ENCODE measurements around the gene MYOM1. TPM values are rescaled to one million over a fixed set of nuclear protein-coding genes. Genes with fewer than 3 reads are reported as not detected.

MYOM1 gene
- total RNA-seq, 1 donor from 2014 or later: 0.57 TPM

DNA sequence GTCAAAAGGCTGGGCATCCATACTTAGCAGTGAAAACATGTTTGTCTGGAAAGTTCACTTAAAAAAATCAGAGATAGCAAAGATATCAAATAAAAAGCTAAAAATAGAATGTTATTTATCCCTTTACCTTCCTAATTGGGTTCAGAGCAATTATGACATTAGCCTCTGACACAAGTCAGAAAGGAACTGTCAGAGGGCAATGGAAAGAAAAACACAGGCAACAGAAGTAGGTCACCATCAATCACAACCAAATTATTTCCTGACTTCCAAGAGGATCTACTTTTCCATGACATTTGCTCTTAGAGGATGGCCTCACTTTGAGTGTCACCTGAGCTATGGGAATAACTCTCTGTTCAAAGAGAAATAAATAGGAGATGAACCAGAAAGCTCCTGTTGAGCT, 27.5 kb downstream of the MYOM1 start:
- Histone ChIP-seq H4K20me1 (ENCODE audit: insufficient read depth, low read length) (no peaks in the 10 kb centered on the region), H3K9me3 (ENCODE audit: insufficient read depth, low read depth, low read length) (no peaks in the 10 kb centered on the region), H3K4me2 (ENCODE audit: low read length) (no peak overlapping the region), H3K79me2 (ENCODE audit: insufficient read depth, low read length) (no peaks in the 10 kb centered on the region), H3K4me1 (ENCODE audit: insufficient read depth, low read length) (no peaks in the 10 kb centered on the region), H3K4me3 (ENCODE audit: insufficient read depth, low read depth, low read length) (no peak overlapping the region), H3K27me3 (ENCODE audit: insufficient read depth, low read length) (no peaks in the 10 kb centered on the region), H3K27ac (ENCODE audit: low read depth, low read length) (no peak overlapping the region), H3K9ac (ENCODE audit: low read length) (no peak overlapping the region), H2AFZ (ENCODE audit: low read depth, low read length) (no peak overlapping the region), H3K36me3 (ENCODE audit: insufficient read depth, low read length) (no peaks in the 10 kb centered on the region)
- H3K27ac Mint-ChIP-seq (ENCODE audit: unreplicated experiment): no peak overlapping the region
- no peaks in the 10 kb centered on the region for H3K36me3 Mint-ChIP-seq (ENCODE audit: low read depth, unreplicated experiment)
- H3K4me3 Mint-ChIP-seq (ENCODE audit: unreplicated experiment): no peak overlapping the region
- H3K4me1 Mint-ChIP-seq (ENCODE audit: low read depth, unreplicated experiment): no peaks in the 10 kb centered on the region
- H3K9me3 Mint-ChIP-seq (ENCODE audit: unreplicated experiment): no peaks in the 10 kb centered on the region
- FAIRE-seq (no peak), DNase-seq (ENCODE audit: low read depth) (no peak)
- no peaks in the 10 kb centered on the region for H3K27me3 Mint-ChIP-seq (ENCODE audit: low read depth, unreplicated experiment)
- TF ChIP-seq EZH2 (IDR thresholded peaks at IDR 0.05; ENCODE audit: insufficient read depth, low read length) (no peak), CTCF (IDR thresholded peaks at IDR 0.05; ENCODE audit: insufficient read depth, low read depth, low read length) (no peak)

GRCh38 chr18:3190610-3191009, 29.2 kb downstream of the MYOM1 start:
- FAIRE-seq (no peak), DNase-seq (ENCODE audit: low read depth) (no peak)
- Histone ChIP-seq H2AFZ (ENCODE audit: low read depth, low read length) (no peak overlapping the region), H3K4me2 (ENCODE audit: low read length) (no peak overlapping the region), H3K4me1 (ENCODE audit: insufficient read depth, low read length) (no peaks in the 10 kb centered on the region), H3K27me3 (ENCODE audit: insufficient read depth, low read length) (no peaks in the 10 kb centered on the region), H3K4me3 (ENCODE audit: insufficient read depth, low read depth, low read length) (no peak overlapping the region), H4K20me1 (ENCODE audit: insufficient read depth, low read length) (no peaks in the 10 kb centered on the region), H3K36me3 (ENCODE audit: insufficient read depth, low read length) (no peaks in the 10 kb centered on the region), H3K79me2 (ENCODE audit: insufficient read depth, low read length) (no peaks in the 10 kb centered on the region), H3K27ac (ENCODE audit: low read depth, low read length) (no peak overlapping the region), H3K9ac (ENCODE audit: low read length) (no peak overlapping the region), H3K9me3 (ENCODE audit: insufficient read depth, low read depth, low read length) (no peaks in the 10 kb centered on the region)
- Mint-ChIP-seq H3K27ac (ENCODE audit: unreplicated experiment) (no peak overlapping the region), H3K27me3 (ENCODE audit: low read depth, unreplicated experiment) (no peaks in the 10 kb centered on the region), H3K4me3 (ENCODE audit: unreplicated experiment) (no peak overlapping the region), H3K36me3 (ENCODE audit: low read depth, unreplicated experiment) (no peaks in the 10 kb centered on the region), H3K9me3 (ENCODE audit: unreplicated experiment) (no peaks in the 10 kb centered on the region), H3K4me1 (ENCODE audit: low read depth, unreplicated experiment) (no peaks in the 10 kb centered on the region)
- no peak for TF ChIP-seq CTCF (IDR thresholded peaks at IDR 0.05; ENCODE audit: insufficient read depth, low read depth, low read length)
- TF ChIP-seq EZH2 (IDR thresholded peaks at IDR 0.05; ENCODE audit: insufficient read depth, low read length): no peak

DNA sequence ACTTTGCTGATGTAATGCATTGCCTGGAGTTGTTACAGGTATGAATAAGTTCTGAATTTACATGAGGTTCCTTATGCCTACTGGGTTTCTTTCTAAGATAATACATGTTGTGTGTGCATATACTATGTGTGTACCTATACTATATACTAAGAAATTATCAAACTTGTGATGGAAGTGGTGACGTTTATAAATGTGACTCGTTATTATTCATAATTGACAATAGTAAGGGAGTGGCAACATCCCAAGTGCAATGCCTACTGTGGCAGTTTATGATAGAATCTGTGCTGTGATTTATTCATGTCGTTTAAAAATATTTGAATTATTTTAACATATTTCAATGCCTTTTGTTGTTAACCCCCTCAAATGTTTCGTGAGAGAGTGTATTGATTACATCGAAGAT, 29.9 kb downstream of the MYOM1 start:
- no peak for DNase-seq (ENCODE audit: low read depth)
- Histone ChIP-seq H3K79me2 (ENCODE audit: insufficient read depth, low read length) (no peaks in the 10 kb centered on the region), H3K9ac (ENCODE audit: low read length) (no peak overlapping the region), H3K27ac (ENCODE audit: low read depth, low read length) (no peak overlapping the region), H3K36me3 (ENCODE audit: insufficient read depth, low read length) (no peaks in the 10 kb centered on the region), H3K9me3 (ENCODE audit: insufficient read depth, low read depth, low read length) (no peaks in the 10 kb centered on the region), H4K20me1 (ENCODE audit: insufficient read depth, low read length) (no peaks in the 10 kb centered on the region), H3K4me1 (ENCODE audit: insufficient read depth, low read length) (no peaks in the 10 kb centered on the region), H3K4me2 (ENCODE audit: low read length) (no peak overlapping the region), H2AFZ (ENCODE audit: low read depth, low read length) (no peak overlapping the region), H3K27me3 (ENCODE audit: insufficient read depth, low read length) (no peaks in the 10 kb centered on the region), H3K4me3 (ENCODE audit: insufficient read depth, low read depth, low read length) (no peak overlapping the region)
- Mint-ChIP-seq H3K4me3 (ENCODE audit: unreplicated experiment) (no peak overlapping the region), H3K36me3 (ENCODE audit: low read depth, unreplicated experiment) (no peaks in the 10 kb centered on the region), H3K27ac (ENCODE audit: unreplicated experiment) (no peak overlapping the region), H3K27me3 (ENCODE audit: low read depth, unreplicated experiment) (no peaks in the 10 kb centered on the region), H3K4me1 (ENCODE audit: low read depth, unreplicated experiment) (no peaks in the 10 kb centered on the region), H3K9me3 (ENCODE audit: unreplicated experiment) (no peaks in the 10 kb centered on the region)
- no peak for TF ChIP-seq EZH2 (IDR thresholded peaks at IDR 0.05; ENCODE audit: insufficient read depth, low read length)
- TF ChIP-seq CTCF (IDR thresholded peaks at IDR 0.05; ENCODE audit: insufficient read depth, low read depth, low read length): no peak
- FAIRE-seq: no peak

Measured in astrocyte (in vitro differentiated cells and primary cell).